ENCODE results near the gene WAC.
"Not testable (repeated sequence)": the region's sequence is repeated elsewhere in the genome, so short reads cannot be mapped to it uniquely, and the experiment has no call there.

Gene WAC

GRCh38 chr10:28619455-28619854 lies 86.5 kb downstream of the WAC start:
- DNase-seq = peak in 1 of 2 experiments; percentile 8

- peak; percentile 34 to 37 for DNase-seq
Observed at GRCh38 chr10:28620251-28620650, 87.3 kb downstream of the WAC start.

- DNase-seq = no peak
Observed at GRCh38 chr10:28623483-28623882, 90.6 kb downstream of the WAC start.

- no peak for DNase-seq
Observed at GRCh38 chr10:28624351-28624750, 91.4 kb downstream of the WAC start.

GRCh38 chr10:28627102-28627501 lies 94.2 kb downstream of the WAC start:
- no peak for DNase-seq

GRCh38 chr10:28628184-28628893 lies 95.4 kb downstream of the WAC start:
- DNase-seq = peak; percentile 49 to 62

GRCh38 chr10:28631896-28632583 lies 99.1 kb downstream of the WAC start:
- DNase-seq = no peak

GRCh38 chr10:28632584-28632945 lies 99.6 kb downstream of the WAC start:
- no peak for DNase-seq

GRCh38 chr10:28633750-28634149 lies 100.8 kb downstream of the WAC start:
- DNase-seq = no peak

- DNase-seq = no peak
Observed at GRCh38 chr10:28637346-28637745, 104.4 kb downstream of the WAC start.

- no peak for DNase-seq
Observed at GRCh38 chr10:28638392-28638791, 105.5 kb downstream of the WAC start.

- no peak for DNase-seq
Observed at GRCh38 chr10:28640551-28640950, 107.6 kb downstream of the WAC start.

- DNase-seq = no peak
Observed at GRCh38 chr10:28644647-28645046, 111.7 kb downstream of the WAC start.

- DNase-seq = no peak
Observed at GRCh38 chr10:28652106-28652505, 119.2 kb downstream of the WAC start.

GRCh38 chr10:28652703-28653102 lies 119.8 kb downstream of the WAC start:
- no peak for DNase-seq

GRCh38 chr10:28658824-28659223 lies 125.9 kb downstream of the WAC start:
- DNase-seq = not testable (repeated sequence)

GRCh38 chr10:28661035-28661434 lies 128.1 kb downstream of the WAC start:
- DNase-seq = no peak

GRCh38 chr10:28663576-28664368 lies 130.9 kb downstream of the WAC start:
- DNase-seq = peak; percentile 44 to 68

- DNase-seq = no peak
Observed at GRCh38 chr10:28664369-28664740, 131.4 kb downstream of the WAC start.

- no peak for DNase-seq
Observed at GRCh38 chr10:28666751-28667467, 134.0 kb downstream of the WAC start.

- no peak for DNase-seq
Observed at GRCh38 chr10:28668363-28669226, 135.7 kb downstream of the WAC start.

Data from AML-193 (cell line).